ENCODE results near the gene MYO1F. TPM values are rescaled to one million over a fixed set of nuclear protein-coding genes. Genes with fewer than 3 reads are reported as not detected.

MYO1F gene
- total RNA-seq, 1 donor from 2014 or later: 8.0 TPM

DNA sequence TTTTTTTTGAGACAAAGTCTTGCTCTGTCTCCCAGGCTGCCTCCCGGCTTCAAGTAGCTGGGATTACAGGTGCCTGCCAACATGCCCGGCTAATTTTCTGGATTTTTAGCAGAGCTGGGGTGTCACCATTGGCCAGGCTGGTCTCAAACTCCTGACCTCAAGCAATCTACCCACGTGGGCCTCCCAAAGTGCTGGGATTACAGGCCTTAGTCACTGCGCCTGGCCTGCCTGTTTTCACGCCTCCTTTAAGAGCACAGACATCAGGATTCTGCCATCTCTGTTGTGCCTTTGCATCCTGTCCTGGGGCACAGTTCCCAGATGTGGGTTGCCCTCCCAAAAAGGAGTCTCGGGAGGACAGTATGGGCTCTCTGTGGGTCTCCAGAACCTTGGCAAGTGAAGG lies 72.3 kb downstream of the MYO1F start:
- DNase-seq: no peak
- intact Hi-C loops (cut with micrococcal nuclease): no loop called here
- ATAC-seq: no peak

DNA sequence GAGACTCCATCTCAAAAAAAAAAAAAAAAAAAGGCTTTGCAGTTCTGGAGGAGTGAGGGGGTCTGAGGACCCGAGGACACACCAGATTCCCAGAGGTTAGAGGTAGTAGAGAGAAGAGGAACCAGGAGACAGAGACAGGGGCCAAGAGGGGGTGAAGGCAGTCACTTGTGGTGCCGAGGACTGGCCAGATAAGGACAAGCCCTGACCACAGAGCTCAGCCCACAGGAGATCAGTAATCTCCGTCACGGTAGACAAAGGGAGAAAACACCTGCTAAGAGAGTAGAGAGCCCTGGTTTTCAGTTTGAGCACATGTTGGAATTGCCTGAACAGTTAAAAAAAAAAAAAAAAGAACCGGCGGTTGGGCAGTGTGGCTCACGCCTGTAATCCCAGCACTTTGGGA lies 73.1 kb downstream of the MYO1F start:
- DNase-seq (no peak), ATAC-seq (no peak)
- intact Hi-C loops (cut with micrococcal nuclease): no loop called here

DNA sequence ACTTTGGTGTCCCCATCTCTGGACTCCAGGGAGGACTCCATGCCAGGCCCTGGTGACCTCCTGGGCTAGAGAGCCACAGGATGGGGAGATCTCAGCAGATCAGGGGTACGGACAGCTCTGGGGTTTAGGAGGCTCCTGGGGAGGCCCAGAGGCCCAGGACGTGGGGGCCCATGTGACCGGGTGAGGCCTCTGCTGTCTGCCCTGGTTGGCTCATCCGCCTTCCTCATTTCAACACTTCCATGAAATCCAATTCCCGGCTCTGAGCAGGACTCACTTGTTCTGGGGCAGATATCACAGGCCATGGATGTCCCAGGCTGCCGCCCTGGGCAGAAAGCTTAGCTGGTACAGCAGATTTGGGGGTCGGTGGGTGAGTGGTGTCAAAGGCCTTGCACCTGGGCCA lies 73.7 kb downstream of the MYO1F start:
- intact Hi-C loops (cut with micrococcal nuclease): no loop called here
- DNase-seq (no peak), ATAC-seq (no peak)

DNA sequence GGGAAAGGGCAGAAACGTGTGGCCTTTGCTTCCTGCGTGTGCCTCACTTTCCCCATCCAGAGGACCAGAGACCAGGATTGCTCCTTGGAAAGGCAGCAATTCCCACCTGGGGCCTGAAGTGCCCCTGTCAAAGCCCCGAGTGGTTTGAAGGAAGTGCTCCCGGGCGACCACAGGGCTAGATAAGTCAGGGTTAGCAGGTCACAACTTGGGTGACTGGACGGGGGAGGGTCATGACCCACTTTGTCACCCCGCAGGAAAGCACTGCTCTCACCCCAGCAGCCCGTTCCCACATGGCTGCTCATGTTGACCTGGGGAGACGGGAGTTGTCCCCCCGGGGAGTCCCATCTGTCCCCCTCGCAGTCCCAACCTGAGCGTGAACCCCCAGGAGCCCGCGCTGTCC lies 75.3 kb downstream of the MYO1F start:
- intact Hi-C loops (cut with micrococcal nuclease): no loop called here
- no peak for ATAC-seq
- no peak for DNase-seq

DNA sequence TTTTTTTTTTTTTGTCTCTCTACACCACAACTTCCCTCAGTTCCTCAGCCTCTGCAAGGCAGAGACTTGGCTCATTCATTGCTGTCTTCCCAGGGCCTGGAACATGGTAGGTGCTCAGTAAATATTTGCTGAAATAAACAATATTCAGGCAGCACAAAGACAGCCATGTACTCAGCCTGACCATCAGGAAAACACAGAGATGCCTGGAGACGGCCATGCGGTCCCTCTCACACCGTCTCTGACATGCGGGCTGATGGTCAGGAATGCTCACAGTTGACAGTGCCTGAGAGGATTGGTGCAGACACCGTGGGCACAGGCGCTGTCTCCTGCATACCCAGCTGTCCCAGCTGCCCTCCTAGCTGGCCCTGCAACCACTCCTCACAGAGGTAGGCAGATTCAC lies 75.7 kb downstream of the MYO1F start:
- DNase-seq: no peak
- no peak for ATAC-seq
- intact Hi-C loops (cut with micrococcal nuclease): no loop called here

DNA sequence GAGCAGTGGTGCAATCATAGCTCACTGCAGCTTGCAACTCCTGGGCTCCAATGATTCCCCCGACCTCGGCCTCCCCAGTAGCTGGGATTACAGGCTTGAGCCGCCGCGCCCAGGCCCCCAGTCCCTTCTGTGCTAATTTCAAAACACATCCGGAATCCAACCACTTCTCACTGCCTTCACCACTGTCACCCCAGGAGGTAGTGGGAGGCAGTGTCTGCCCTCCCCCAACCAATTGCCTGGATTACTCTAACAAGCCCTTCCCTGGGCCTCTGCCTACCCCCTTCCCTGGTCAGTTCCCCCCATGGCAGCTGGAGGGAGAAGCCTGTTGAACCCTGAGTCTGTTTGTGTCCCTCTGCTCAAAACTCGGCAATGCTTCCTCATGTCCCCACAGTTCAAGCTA lies 77.1 kb downstream of the MYO1F start:
- intact Hi-C loops (cut with micrococcal nuclease): no loop called here
- DNase-seq (no peak), ATAC-seq (no peak)

DNA sequence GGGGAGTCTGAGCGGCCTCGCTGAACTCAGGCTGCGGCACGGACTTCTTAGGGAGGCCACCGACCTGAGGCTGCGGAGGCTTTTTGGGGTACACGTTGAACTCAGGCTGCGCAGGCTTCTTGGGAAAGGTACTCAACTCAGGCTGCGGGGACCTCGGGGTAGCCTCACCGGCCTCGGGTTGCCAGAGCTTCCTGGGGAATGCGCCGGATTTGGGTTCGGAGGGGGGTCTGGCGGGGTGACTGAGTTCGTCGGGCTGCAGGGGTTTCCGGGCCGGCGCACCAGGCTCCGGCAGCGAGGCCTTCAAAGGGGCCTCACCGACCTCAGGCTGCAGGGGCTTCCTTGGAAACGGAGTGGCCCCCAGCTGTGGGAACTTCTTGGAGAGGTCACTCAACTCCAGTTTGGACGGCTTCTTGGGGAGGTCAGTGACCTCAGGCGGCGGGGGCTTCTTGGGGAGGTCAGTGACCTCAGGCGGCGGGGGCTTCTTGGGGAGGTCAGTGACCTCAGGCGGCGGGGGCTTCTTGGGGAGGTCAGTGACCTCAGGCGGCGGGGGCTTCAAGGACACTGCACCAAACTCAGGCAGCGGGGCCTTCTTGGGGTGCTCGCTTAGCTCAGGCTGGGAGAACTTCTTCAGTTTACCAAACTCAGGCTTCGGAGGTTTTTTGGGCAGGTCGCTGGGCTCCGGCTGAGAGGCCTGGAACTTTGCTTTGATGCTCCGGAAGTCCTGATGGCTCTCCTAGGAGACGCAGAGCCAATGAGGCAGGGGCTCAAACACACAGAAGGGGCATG lies 78.0 kb downstream of the MYO1F start:
- DNase-seq (no peak), ATAC-seq (no peak)
- intact Hi-C loops (cut with micrococcal nuclease): no loop called here

DNA sequence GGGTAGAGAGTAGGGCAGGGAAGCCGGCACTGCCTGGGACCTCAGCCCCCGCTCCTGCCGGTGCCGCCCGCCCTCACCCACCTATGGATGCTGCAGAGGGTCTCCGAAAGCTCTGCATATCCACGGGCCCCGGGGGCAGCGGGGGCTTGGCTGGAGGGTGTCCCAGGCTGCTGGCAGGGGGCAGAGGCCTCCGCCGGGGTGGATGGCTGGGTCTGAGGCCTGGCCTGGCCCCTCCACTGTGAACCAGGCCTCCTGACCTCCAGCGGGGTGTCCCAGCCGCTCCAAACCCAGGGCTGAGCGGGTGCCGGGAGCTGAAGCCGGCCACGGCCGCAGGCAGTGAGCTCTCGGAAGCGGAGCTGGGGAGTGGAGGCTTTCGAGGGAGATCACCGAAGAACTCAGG lies 78.9 kb downstream of the MYO1F start:
- intact Hi-C loops (cut with micrococcal nuclease): no loop called here
- no peak for ATAC-seq
- DNase-seq: no peak

DNA sequence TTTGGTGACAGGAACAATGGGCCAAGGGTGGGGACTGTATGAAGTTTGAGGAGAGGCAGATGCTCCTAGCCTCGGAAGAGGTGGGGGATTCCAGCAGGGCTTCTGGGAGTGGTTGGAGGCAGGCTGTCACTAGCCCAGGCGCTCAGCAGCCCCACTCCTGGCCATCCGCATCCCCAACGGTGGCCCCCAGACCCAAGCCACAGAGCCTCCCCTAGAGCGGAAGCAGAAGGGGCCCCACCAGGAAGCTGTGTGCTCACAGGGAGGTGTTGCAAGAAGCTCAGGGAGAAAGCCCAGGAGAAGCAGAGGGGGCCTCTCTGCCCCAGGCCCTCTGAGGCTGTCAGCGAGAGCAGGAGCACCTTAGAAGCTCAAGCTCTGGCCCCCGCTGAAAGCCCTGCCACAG lies 83.1 kb downstream of the MYO1F start:
- ATAC-seq (no peak), DNase-seq (no peak)
- intact Hi-C loops (cut with micrococcal nuclease): no loop called here

DNA sequence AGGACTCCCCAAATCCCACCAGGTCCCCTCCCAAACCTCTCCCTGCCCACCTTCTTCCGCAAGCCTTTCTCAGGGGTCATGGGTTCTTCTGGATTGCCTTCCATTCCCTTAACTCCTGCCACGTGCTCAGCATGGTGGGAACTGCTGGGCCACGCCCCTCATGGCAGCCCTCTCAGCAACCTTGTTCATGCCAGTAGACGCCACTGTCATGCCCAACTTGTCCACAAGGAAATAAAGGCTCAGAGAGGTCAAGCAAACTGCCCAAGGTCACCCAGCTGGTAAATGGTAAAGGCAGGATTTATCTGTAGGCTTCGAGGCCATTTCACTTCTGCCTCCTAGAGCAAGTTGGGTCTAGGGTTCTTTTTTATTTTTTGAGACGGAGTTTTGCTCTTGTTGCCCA lies 85.7 kb downstream of the MYO1F start:
- intact Hi-C loops (cut with micrococcal nuclease): no loop called here
- ATAC-seq: no peak
- DNase-seq: peak; percentile 16

DNA sequence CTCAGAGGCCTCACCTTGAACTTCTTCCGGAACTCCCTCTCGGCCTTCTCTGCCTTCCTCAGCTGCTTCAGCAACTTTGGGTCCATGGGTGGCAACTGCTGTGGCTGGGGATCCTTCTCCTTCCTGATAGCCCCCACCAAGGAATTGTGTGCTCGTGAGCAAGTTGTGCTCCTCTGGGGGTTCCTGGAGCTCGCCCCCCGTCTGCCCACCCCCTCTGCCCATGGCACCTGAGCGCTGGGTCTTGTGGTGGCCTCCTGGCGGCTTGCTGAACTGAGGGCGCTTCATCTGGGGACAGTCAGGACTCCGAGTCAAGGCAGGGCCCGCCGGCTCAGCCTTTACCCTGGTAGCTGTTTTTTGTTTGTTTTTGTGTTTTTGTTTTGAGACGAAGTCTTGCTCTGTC lies 86.4 kb downstream of the MYO1F start:
- DNase-seq (no peak), ATAC-seq (no peak)
- intact Hi-C loops (cut with micrococcal nuclease): no loop called here

DNA sequence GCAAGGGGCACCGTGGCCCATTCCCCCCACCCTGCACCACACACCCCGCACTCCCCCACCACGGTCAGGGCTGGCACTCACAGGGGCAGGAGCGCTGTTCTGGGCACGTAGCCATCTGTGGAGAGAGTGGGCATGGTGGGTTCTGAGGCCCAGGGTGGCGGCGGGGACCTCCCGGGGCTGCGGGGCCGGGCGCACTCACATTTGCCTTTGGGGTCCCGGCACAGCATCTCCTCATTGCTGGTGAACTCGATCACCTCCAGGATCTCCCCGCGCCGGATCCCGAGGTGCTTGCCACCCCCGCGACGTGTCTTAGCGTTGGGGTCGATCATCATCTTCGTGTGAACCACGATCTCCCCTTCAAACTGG lies 86.9 kb downstream of the MYO1F start:
- DNase-seq: peak; percentile 23
- no peak for ATAC-seq
- intact Hi-C loops (cut with micrococcal nuclease): no loop called here

DNA sequence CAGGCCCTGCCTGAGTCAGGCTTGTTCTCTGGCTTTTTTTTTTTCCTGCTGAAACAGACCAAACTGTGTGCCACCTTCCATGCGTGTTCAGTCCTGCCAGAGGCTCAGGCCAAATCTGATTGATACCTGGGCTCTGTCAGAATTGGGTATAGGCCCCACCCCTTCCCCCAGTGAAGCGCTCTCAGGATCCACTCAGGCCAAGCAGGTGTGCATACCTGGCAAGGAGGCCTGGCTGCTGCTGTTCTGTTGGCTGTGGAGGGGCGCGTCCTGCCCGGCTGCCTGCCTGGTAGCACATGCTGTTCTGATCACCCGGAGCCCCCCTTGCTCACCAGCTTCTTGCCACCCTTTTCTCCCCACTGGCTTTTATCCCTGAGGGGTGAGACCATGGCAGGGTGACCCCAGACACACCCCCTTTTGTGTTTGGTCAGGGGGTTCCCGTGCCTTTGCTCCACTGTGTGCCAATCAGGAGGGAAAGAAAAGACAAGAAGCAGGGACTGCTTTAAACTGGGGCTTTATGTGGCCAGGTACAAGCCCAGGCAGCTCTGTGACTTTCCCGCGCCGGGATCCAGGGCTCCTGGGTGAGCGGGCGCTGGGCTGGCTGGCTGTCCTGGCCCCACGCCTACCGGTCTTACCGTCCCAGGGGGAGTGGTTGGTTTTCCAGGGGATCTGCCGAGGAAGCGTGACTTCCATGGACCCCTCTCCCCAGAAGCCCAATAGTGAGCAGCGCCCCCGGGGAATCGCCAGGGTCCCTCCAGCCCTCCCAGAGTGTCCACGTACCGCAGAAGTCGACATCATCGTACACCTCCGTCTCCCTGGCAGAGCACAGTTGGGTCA lies 87.5 kb downstream of the MYO1F start:
- ATAC-seq (no peak), DNase-seq (peak; percentile 19)
- intact Hi-C loops (cut with micrococcal nuclease): no loop called here

DNA sequence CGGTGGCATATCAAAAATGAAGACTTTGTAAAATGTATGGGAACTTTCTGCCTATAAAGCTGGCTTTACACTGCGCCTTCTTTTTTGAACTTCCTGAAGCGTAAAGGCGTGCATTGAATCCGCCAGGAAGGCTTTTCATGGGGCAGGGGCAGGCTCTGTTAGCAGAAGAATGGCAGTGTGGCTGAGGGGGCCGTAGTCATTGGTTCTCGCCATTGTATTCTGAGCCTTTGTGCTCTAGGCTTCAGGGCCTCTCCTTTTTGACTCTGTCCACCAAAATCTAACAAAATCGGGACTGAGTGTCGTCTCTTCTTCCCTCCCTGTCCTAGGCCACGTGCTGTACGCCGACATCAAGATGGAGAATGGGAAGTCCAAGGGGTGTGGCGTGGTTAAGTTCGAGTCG lies 88.9 kb downstream of the MYO1F start:
- DNase-seq (peak; percentile 3), ATAC-seq (no peak)
- intact Hi-C loops (cut with micrococcal nuclease): no loop called here

DNA sequence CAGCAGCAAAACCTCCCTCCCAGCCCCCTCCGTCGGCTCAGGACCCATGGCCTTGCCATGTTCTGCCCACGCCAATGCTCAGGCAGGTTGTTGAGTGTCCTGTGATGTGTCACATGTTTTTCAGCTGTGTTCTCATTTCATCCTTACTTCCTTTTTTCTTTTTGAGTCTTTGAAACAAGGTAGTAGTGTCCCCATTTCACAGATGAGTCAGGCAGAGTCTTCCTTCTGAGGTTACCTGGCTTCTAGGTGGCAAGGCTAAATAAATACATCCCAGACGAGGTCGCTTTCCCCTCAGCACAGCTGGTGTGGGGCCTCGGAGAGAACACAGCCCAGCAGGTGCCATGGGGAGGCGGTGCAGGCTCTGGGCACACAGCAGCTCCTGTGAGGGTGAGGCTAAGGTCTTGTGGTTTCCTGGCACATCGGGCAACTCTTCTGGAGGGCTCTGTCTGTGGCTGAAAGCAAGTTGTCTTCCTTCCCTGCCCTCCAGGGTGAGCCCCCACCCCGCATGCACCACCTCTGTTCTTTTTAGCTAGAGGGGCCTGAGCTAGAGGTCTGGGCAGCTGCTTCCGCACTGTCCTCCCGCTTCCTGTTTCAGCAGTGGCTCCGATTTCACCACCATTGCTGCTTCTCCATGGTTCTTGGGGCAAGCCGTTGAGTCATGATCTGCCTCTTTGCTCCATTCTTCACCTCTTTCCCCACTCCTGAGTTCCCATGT lies 89.9 kb downstream of the MYO1F start:
- intact Hi-C loops (cut with micrococcal nuclease): no loop called here
- ATAC-seq (peak; percentile 30), DNase-seq (peak; percentile 62)

DNA sequence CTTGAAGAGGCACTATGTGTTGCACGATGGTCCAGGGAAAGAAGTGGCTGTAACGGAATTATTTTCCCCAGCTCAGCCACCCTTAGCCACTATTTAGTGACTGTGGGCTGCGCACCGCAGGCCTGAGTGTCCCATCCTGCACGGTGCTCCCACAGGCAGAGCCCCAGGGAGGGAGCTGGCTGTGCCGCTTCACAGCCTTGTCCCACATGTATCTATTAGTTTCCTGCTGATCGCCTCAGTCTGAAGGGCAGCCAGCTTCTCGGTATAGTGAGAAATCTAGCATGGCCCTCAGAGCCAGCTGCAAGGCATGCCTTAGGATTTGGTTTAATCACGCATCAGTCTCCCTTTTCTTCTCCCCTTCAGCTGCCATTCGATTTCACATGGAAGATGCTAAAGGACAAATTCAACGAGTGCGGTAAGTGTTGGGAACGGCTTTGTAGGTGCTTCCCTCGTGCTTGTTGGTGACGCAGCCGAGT lies 90.5 kb downstream of the MYO1F start:
- ATAC-seq (no peak), DNase-seq (peak; percentile 19)
- intact Hi-C loops (cut with micrococcal nuclease): no loop called here

DNA sequence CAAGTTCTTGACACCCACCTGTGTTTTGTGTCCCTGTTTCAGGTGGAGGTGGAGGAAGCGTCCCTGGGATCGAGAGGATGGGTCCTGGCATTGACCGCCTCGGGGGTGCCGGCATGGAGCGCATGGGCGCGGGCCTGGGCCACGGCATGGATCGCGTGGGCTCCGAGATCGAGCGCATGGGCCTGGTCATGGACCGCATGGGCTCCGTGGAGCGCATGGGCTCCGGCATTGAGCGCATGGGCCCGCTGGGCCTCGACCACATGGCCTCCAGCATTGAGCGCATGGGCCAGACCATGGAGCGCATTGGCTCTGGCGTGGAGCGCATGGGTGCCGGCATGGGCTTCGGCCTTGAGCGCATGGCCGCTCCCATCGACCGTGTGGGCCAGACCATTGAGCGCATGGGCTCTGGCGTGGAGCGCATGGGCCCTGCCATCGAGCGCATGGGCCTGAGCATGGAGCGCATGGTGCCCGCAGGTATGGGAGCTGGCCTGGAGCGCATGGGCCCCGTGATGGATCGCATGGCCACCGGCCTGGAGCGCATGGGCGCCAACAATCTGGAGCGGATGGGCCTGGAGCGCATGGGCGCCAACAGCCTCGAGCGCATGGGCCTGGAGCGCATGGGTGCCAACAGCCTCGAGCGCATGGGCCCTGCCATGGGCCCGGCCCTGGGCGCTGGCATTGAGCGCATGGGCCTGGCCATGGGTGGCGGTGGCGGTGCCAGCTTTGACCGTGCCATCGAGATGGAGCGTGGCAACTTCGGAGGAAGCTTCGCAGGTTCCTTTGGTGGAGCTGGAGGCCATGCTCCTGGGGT lies 91.5 kb downstream of the MYO1F start:
- intact Hi-C loops (cut with micrococcal nuclease): no loop called here
- ATAC-seq: no peak

DNA sequence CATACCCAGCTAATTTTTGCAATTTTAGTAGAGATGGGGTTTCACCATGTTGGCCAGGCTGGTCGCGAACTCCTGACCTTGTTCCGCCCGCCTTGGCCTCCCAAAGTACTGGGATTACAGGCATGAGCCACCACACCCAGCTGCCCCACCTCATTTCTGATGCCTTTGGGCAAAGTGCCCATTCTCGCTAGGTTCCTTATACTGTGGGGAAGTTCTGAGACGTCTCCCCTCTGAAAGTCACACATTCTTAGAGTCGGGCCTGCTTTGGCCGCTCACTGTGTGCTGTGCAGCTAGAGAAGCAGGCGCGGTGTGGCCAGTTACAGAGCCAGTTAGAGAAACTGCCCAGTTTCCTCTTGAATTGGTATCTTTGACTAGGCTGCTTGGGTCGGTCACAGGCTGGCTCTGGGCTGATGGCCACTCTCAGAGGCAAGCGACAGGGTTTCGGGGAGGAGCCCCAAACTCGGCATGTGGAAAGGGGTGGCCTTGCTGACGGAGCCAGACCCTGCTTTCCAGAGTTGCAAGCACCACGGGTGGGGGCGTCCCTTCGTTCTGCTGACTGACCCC lies 92.8 kb downstream of the MYO1F start:
- peak; percentile 63 for DNase-seq
- intact Hi-C loops (cut with micrococcal nuclease): no loop called here
- peak; percentile 29 for ATAC-seq

More for the DNA sequence above, 91.5 kb downstream of the MYO1F start:
- DNase-seq: peak; percentile 39

DNA sequence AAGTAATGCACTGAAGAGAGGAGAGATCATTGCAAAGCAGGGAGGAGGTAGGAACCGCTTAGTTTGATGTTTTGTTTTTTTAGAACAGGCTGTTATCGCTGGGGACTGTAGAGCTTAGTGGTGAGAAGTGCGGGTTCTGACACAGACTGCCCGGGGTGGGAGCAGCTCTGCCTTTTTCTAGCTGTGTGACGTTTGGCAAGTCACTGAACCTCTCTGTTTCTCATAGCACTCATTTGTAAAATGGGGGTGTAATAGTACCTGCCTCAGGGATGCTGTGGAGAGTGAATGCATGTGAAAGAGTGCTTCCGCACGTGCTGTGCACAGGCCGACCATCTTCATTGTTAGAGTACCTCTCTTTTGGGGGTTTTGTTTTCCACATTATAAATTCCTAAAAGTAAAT lies 94.1 kb downstream of the MYO1F start:
- no peak for ATAC-seq
- intact Hi-C loops (cut with micrococcal nuclease): no loop called here

More for the DNA sequence above, 94.1 kb downstream of the MYO1F start:
- no peak for DNase-seq

Measured in left ventricle myocardium superior (tissue), 1 donor.